K562 (cell line): ENCODE measurements around the gene ELK1. TPM values are rescaled to one million over a fixed set of nuclear protein-coding genes. Genes with fewer than 3 reads are reported as not detected.

Experiments
- BDP1 ChIP-seq: IDR thresholded peaks from 3 replicates; pipeline ENCODE4 v1.6.1; 2011; ENCODE audit not compliant: insufficient read length, insufficient read depth
- CBFA2T3 ChIP-seq: fragments of 450-650 bp; IDR thresholded peaks from 2 replicates; pipeline ENCODE4 v1.6.1; 2017
- E2F8 ChIP-seq: fragments of 450-650 bp; IDR thresholded peaks from 2 replicates; pipeline ENCODE4 v1.7.1; 2018; ENCODE audit warnings: mild to moderate bottlenecking, low read depth; ENCODE audit not compliant: partially characterized antibody
- EGR1 ChIP-seq: fragments of 450-650 bp; conservative IDR thresholded peaks from 2 replicates; pipeline ENCODE4 v1.6.1; 2017; ENCODE audit warnings: mild to moderate bottlenecking
- ELF2 ChIP-seq: fragments of 250-450 bp; sonication (Bioruptor Pico); IDR thresholded peaks from 2 replicates; pipeline ENCODE4 v1.5.0; 2021; ENCODE audit warnings: mild to moderate bottlenecking
- GATA2 ChIP-seq: sonication (generic); formaldehyde crosslinking; IDR thresholded peaks from 2 replicates; pipeline ENCODE4 v1.4.0; 2020; ENCODE audit warnings: mild to moderate bottlenecking, missing genetic modification reagents
- JUND ChIP-seq, 2 experiments: IDR thresholded peaks; 2 replicates in 1 of 2; 3 replicates in 1 of 2; pipeline ENCODE4 v1.6.1; 2011; ENCODE audit warnings: borderline replicate concordance in 2 of 2, low read depth in 2 of 2, low read length in 2 of 2, improper control_type of control experiment in 1 of 2, missing biosample characterization in 1 of 2, missing genetic modification characterization in 1 of 2, missing genetic modification reagents in 1 of 2
- MAFF ChIP-seq: IDR thresholded peaks from 2 replicates; pipeline ENCODE4 v1.6.1; 2012; ENCODE audit warnings: low read length, improper control_type of control experiment
- MAFG ChIP-seq: fragments of 450-650 bp; conservative IDR thresholded peaks from 2 replicates; pipeline ENCODE4 v1.6.1; 2016; ENCODE audit warnings: missing genetic modification characterization, missing compliant biosample characterization
- NBN ChIP-seq: fragments of 450-650 bp; IDR thresholded peaks from 2 replicates; pipeline ENCODE4 v1.6.1; 2016; ENCODE audit warnings: low read depth, mild to moderate bottlenecking
- NR2C1 ChIP-seq, 2 experiments: fragments of 450-650 bp; IDR thresholded peaks; 2 replicates each; pipeline ENCODE4 v1.6.1; 2017; ENCODE audit warnings: mild to moderate bottlenecking in 2 of 2, antibody characterized with exemption in 1 of 2, inconsistent platforms in 1 of 2, missing compliant biosample characterization in 1 of 2, missing genetic modification characterization in 1 of 2
- POLR2A ChIP-seq: fragments of 450-650 bp; conservative IDR thresholded peaks from 2 replicates; pipeline ENCODE4 v1.6.1; 2016
- RCOR1 ChIP-seq, 2 experiments: IDR thresholded peaks; 2 replicates each; pipeline ENCODE4 v1.6.1; 2012; ENCODE audit warnings: low read depth in 2 of 2, low read length in 2 of 2, borderline replicate concordance in 1 of 2, improper control_type of control experiment in 1 of 2
- SOX6 ChIP-seq: fragments of 450-650 bp; IDR thresholded peaks from 2 replicates; pipeline ENCODE4 v1.6.1; 2014; ENCODE audit warnings: mild to moderate bottlenecking
- polyA plus RNA-seq, 8 experiments: library from polyadenylated mRNA; depleted of rRNA in 4 of 8; stranded (reverse) in 5 of 8; unstranded in 3 of 8; fragments of >200 nt; fragmentation: Nextera tagmentation in 2 of 8; fragmentation: Illumina TruSeq in 1 of 8; extraction: Ambion mirVana in 2 of 8; extraction: Trizol in 1 of 8; gene quantifications; 2 replicates each; pipeline versions ENCODE4 v1.2.1 to v1.2.3, GENCODE V29; 2011 to 2014; ENCODE audit warnings: inconsistent platforms in 1 of 8, missing spikeins in 1 of 8
- total RNA-seq, 7 experiments: library from RNA; depleted of rRNA in 6 of 7; stranded (reverse); fragments of >200 nt in 6 of 7; fragmentation: Illumina TruSeq in 2 of 7; extraction: Trizol in 2 of 7; gene quantifications; 2 replicates each; pipeline versions ENCODE4 v1.2.1 to v1.2.3, GENCODE V29; 2011 to 2021; ENCODE audit warnings: low replicate concordance in 1 of 7
- TF ChIP-seq, protein P1 (sequence below): IDR thresholded peaks from 2 replicates; pipeline ENCODE4 v1.6.1; 2014; ENCODE audit warnings: antibody characterized with exemption
- TF ChIP-seq, protein P2 (sequence below): fragments of 450-650 bp; IDR thresholded peaks from 2 replicates; pipeline ENCODE4 v1.6.1; 2016; ENCODE audit warnings: borderline replicate concordance
- TF ChIP-seq, protein P3 (sequence below): fragments of 250-450 bp; sonication (Bioruptor Pico); IDR thresholded peaks from 2 replicates; pipeline ENCODE4 v1.4.0; 2020

The ELK1 gene
- total and polyA plus RNA-seq, 9 of the 15 experiments (the other 6 are each of a cell fraction or from before 2014, with no cell fraction given) = 4.4 to 74.9 (median 26.5) TPM

DNA sequence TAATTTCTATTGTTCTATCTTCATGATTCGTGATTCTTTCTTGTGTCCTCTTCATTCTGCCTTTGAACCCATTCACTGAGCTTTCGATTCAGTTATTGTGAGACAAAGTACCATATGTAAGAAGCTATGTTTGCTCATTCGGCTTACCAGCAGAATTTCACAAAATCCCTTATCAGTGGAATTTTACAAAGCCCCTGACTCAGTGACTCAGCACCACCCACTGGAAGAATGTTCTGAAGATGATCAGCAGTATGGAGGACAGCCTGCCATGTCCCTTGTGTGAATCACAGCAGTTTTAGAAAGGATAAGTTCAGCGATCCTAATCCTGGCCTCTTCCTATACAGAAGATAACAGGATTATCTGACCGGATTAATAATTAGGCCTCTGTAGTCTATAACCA is 14.4 kb upstream of the ELK1 start (continued):
- TF ChIP-seq, protein P1, sequence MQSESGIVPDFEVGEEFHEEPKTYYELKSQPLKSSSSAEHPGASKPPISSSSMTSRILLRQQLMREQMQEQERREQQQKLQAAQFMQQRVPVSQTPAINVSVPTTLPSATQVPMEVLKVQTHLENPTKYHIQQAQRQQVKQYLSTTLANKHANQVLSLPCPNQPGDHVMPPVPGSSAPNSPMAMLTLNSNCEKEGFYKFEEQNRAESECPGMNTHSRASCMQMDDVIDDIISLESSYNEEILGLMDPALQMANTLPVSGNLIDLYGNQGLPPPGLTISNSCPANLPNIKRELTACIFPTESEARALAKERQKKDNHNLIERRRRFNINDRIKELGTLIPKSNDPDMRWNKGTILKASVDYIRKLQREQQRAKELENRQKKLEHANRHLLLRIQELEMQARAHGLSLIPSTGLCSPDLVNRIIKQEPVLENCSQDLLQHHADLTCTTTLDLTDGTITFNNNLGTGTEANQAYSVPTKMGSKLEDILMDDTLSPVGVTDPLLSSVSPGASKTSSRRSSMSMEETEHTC = no peak
- no peak for TF ChIP-seq GATA2 (CRISPR knock-in tag)
- TF ChIP-seq NR2C1 (IDR thresholded peaks at IDR 0.05) = no peak
- TF ChIP-seq NR2C1 (tag; IDR thresholded peaks at IDR 0.05) = 0 out of 2 replicates have a peak, but pooled peaks have one; percentile 18
- TF ChIP-seq, protein P2, sequence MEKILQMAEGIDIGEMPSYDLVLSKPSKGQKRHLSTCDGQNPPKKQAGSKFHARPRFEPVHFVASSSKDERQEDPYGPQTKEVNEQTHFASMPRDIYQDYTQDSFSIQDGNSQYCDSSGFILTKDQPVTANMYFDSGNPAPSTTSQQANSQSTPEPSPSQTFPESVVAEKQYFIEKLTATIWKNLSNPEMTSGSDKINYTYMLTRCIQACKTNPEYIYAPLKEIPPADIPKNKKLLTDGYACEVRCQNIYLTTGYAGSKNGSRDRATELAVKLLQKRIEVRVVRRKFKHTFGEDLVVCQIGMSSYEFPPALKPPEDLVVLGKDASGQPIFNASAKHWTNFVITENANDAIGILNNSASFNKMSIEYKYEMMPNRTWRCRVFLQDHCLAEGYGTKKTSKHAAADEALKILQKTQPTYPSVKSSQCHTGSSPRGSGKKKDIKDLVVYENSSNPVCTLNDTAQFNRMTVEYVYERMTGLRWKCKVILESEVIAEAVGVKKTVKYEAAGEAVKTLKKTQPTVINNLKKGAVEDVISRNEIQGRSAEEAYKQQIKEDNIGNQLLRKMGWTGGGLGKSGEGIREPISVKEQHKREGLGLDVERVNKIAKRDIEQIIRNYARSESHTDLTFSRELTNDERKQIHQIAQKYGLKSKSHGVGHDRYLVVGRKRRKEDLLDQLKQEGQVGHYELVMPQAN = no peak
- peak; percentile 51; the same call in 1 of the 2 replicates for TF ChIP-seq JUND (IDR thresholded peaks at IDR 0.05; ENCODE audit: borderline replicate concordance, low read depth, low read length)
- no peak; the same call in 2 of the 3 replicates for TF ChIP-seq JUND (tag; IDR thresholded peaks at IDR 0.05; ENCODE audit: borderline replicate concordance, low read depth, low read length)
- TF ChIP-seq MAFG (tag) = peak; percentile 41; the same call in 1 of the 2 replicates
- TF ChIP-seq CBFA2T3 = peak; percentile 27; the same call in 1 of the 2 replicates
- TF ChIP-seq, protein P3, sequence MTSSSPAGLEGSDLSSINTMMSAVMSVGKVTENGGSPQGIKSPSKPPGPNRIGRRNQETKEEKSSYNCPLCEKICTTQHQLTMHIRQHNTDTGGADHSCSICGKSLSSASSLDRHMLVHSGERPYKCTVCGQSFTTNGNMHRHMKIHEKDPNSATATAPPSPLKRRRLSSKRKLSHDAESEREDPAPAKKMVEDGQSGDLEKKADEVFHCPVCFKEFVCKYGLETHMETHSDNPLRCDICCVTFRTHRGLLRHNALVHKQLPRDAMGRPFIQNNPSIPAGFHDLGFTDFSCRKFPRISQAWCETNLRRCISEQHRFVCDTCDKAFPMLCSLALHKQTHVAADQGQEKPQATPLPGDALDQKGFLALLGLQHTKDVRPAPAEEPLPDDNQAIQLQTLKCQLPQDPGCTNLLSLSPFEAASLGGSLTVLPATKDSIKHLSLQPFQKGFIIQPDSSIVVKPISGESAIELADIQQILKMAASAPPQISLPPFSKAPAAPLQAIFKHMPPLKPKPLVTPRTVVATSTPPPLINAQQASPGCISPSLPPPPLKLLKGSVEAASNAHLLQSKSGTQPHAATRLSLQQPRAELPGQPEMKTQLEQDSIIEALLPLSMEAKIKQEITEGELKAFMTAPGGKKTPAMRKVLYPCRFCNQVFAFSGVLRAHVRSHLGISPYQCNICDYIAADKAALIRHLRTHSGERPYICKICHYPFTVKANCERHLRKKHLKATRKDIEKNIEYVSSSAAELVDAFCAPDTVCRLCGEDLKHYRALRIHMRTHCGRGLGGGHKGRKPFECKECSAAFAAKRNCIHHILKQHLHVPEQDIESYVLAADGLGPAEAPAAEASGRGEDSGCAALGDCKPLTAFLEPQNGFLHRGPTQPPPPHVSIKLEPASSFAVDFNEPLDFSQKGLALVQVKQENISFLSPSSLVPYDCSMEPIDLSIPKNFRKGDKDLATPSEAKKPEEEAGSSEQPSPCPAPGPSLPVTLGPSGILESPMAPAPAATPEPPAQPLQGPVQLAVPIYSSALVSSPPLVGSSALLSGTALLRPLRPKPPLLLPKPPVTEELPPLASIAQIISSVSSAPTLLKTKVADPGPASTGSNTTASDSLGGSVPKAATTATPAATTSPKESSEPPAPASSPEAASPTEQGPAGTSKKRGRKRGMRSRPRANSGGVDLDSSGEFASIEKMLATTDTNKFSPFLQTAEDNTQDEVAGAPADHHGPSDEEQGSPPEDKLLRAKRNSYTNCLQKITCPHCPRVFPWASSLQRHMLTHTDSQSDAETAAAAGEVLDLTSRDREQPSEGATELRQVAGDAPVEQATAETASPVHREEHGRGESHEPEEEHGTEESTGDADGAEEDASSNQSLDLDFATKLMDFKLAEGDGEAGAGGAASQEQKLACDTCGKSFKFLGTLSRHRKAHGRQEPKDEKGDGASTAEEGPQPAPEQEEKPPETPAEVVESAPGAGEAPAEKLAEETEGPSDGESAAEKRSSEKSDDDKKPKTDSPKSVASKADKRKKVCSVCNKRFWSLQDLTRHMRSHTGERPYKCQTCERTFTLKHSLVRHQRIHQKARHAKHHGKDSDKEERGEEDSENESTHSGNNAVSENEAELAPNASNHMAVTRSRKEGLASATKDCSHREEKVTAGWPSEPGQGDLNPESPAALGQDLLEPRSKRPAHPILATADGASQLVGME (CRISPR knock-in tag) = no peak
- TF ChIP-seq MAFF = peak; percentile 34; the same call in 1 of the 2 replicates
- no peak for TF ChIP-seq NBN
- TF ChIP-seq POLR2A = no peak
- TF ChIP-seq ELF2 (CRISPR knock-in tag) = no peak
- TF ChIP-seq E2F8 = no peak
- peak in 1 of 2 experiments; percentile 56; a peak in 1 of 4 replicates for TF ChIP-seq RCOR1 (IDR thresholded peaks at IDR 0.05; ENCODE audit: borderline replicate concordance in 1 of 2, low read depth in 2 of 2, low read length in 2 of 2)
- peak; percentile 44; the same call in 1 of the 2 replicates for TF ChIP-seq EGR1
- TF ChIP-seq SOX6 = peak; percentile 19; the same call in 1 of the 2 replicates
- no peak for TF ChIP-seq BDP1
